HG02885 (cell line): ENCODE results near the gene AP5S1.
"Not testable (repeated sequence)": the region's sequence is repeated elsewhere in the genome, so short reads cannot be mapped to it uniquely, and the experiment has no call there.

Experiments
- ATAC-seq: cut with Tn5 transposase; IDR thresholded peaks from one replicate; pipeline ENCODE4 v1.9.1; 2021; ENCODE audit warnings: mild to moderate bottlenecking; ENCODE audit not compliant: unreplicated experiment, poor library complexity

AP5S1 gene

GRCh38 chr20:3840201-3840600 is 19.9 kb downstream of the AP5S1 start:
- not testable (repeated sequence) for ATAC-seq

GRCh38 chr20:3842348-3842930 is 22.1 kb downstream of the AP5S1 start:
- no peak for ATAC-seq

- no peak for ATAC-seq
Measured at GRCh38 chr20:3843490-3843889, 23.1 kb downstream of the AP5S1 start.

GRCh38 chr20:3843990-3844619 is 23.8 kb downstream of the AP5S1 start:
- ATAC-seq, result not testable (repeated sequence)

- no peak for ATAC-seq
Measured at GRCh38 chr20:3846378-3846739, 26.0 kb downstream of the AP5S1 start.

- ATAC-seq, result peak; percentile 92
Measured at GRCh38 chr20:3846740-3847428, 26.5 kb downstream of the AP5S1 start, which contains the start of gene MAVS. MAVS (plus strand) TSS chr20:3846834; CDS start chr20:3854625, 7,791 bp downstream.

- ATAC-seq, result no peak
Measured at GRCh38 chr20:3847429-3847940, 27.1 kb downstream of the AP5S1 start.

- no peak for ATAC-seq
Measured at GRCh38 chr20:3848565-3848964, 28.2 kb downstream of the AP5S1 start.

GRCh38 chr20:3854462-3854871 is 34.1 kb downstream of the AP5S1 start:
- ATAC-seq, result no peak

- ATAC-seq, result no peak
Measured at GRCh38 chr20:3857405-3857804, 37.1 kb downstream of the AP5S1 start.

GRCh38 chr20:3858689-3859088 is 38.3 kb downstream of the AP5S1 start:
- no peak for ATAC-seq

GRCh38 chr20:3861191-3861590 is 40.8 kb downstream of the AP5S1 start:
- ATAC-seq, result no peak

- ATAC-seq, result no peak
Measured at GRCh38 chr20:3862333-3862732, 42.0 kb downstream of the AP5S1 start.

GRCh38 chr20:3863317-3863716 is 43.0 kb downstream of the AP5S1 start:
- no peak for ATAC-seq

GRCh38 chr20:3864518-3864917 is 44.2 kb downstream of the AP5S1 start:
- no peak for ATAC-seq

- ATAC-seq, result no peak
Measured at GRCh38 chr20:3865152-3865886, 45.0 kb downstream of the AP5S1 start.

- ATAC-seq, result no peak
Measured at GRCh38 chr20:3865887-3866407, 45.6 kb downstream of the AP5S1 start.

- ATAC-seq, result no peak
Measured at GRCh38 chr20:3866464-3866863, 46.1 kb downstream of the AP5S1 start.

- no peak for ATAC-seq
Measured at GRCh38 chr20:3867802-3868201, 47.5 kb downstream of the AP5S1 start.

GRCh38 chr20:3869839-3870634 is 49.7 kb downstream of the AP5S1 start:
- no peak for ATAC-seq
